Skin of body (tissue), 2 donors: ENCODE data around the gene TSC22D2. TPM values are rescaled to one million over a fixed set of nuclear protein-coding genes. Genes with fewer than 3 reads are reported as not detected.
"Not testable (repeated sequence)": the region's sequence is repeated elsewhere in the genome, so short reads cannot be mapped to it uniquely, and the experiment has no call there.

Source experiments
- DNase-seq: peaks from one replicate; lab custom pipeline; 2025; lab: John Stamatoyannopoulos, UW
- total RNA-seq: library from RNA; depleted of rRNA; stranded (reverse); fragments of >200 nt; gene quantifications from one replicate; pipeline ENCODE4 v1.2.3, GENCODE V29; 2014

The TSC22D2 gene
- total RNA-seq, 1 donor from 2014 or later = 28.0 TPM

DNA sequence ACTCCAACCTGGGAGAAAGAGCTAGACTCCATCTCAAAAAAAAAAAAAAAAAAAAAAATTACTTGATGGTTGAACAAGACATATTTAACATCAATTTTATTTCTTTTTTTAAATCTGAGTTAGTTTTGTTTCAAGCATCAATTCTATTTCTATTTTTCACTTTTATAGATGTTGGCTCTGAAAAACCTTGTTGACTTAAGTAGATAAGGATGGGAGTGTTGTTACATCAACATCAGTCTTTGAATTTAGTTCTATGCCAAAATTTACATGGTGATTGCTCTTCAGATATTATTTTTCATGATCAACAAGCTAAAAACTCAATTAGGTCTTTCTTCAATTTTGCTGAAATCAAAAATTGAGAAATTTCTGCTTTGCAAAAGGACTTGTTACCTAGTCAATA is 71.3 kb downstream of the TSC22D2 start:
- no peak for DNase-seq

DNA sequence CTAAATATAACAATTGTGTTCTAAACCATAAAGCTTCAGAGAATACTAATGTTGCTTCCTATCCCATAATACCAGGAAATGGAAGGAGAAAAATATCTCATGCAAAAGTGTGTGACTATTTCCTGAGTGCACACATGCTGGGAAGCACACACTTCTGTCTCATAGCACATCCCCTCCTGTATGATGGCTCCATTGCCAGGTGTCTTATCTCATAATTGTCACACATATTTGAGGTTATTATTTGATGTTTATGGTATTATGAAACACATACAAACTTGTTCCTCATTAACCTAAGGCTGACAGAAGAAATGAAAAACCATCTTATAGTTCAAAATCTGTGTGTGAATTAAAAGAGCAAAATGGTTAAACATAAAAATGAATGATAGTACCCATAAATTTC is 72.8 kb downstream of the TSC22D2 start:
- DNase-seq = no peak

- no peak for DNase-seq
Observed at GRCh38 chr3:150483226-150483625, 75.1 kb downstream of the TSC22D2 start.

GRCh38 chr3:150484410-150484809 is 76.3 kb downstream of the TSC22D2 start:
- DNase-seq = no peak

DNA sequence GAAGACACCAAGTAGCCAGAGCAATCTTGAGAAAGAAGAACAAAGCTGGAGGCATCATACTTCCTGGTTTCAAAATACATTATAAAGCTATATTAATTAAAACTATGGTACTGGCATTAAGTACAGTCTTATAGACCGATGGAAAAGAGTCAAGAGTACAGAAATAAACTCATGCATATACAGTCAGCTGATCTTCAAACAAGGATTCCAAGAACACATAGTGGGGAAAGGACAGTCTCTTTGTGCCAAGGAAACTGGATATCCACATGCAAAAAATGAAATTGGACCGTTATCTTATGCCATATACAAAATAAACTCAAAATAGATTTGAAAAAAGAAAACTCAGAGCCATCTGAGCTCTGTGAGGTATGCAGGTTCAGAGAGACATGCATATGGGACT is 80.8 kb downstream of the TSC22D2 start:
- no peak for DNase-seq

- DNase-seq = no peak
Observed at GRCh38 chr3:150490277-150490986, 82.3 kb downstream of the TSC22D2 start.

- DNase-seq = no peak
Observed at GRCh38 chr3:150494411-150494977, 86.4 kb downstream of the TSC22D2 start.

GRCh38 chr3:150495149-150495548 is 87.1 kb downstream of the TSC22D2 start:
- no peak for DNase-seq

GRCh38 chr3:150495563-150496168 is 87.6 kb downstream of the TSC22D2 start:
- DNase-seq = peak; percentile 69

GRCh38 chr3:150497956-150498355 is 89.9 kb downstream of the TSC22D2 start:
- DNase-seq = no peak

DNA sequence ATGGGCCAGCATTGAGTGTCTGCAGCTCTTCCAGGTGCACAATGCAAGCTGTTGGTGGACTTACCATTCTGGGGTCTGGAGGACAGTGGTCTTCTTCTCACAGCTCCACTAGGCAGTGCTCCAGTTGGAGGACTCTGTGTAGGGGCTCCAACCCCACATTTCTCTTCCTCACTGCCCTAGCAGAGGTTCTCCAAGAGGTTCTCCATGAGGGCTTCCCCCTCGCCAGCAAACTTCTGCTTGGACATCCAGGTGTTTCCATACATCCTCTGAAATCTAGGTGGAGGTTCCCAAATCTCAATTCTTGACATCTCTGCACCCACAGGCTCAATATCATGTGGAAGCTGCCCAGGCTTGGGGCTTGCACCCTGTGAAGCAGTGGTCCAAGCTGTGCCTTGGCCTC is 92.9 kb downstream of the TSC22D2 start:
- not testable (repeated sequence) for DNase-seq

- DNase-seq = no peak
Observed at GRCh38 chr3:150503402-150504099, 95.5 kb downstream of the TSC22D2 start.

DNA sequence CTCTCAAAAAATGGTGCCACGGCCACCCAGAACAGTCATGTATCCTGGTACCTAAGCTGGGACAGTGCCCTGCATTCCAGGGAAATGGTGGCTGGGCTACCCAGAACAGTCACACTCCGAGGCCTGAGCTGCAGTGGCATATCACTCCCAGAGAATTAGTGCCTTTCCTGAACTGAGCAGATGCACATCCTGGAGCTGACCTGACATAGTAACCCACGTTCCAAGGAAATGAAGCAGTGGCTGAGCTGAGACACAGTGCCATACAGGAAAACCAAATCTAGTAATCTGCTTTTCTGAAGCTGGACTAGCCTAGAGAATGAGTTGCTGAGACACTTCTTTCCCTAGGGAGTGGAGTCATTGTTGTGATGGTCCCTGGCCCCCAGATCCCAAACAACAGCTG is 96.4 kb downstream of the TSC22D2 start:
- DNase-seq = no peak

DNA sequence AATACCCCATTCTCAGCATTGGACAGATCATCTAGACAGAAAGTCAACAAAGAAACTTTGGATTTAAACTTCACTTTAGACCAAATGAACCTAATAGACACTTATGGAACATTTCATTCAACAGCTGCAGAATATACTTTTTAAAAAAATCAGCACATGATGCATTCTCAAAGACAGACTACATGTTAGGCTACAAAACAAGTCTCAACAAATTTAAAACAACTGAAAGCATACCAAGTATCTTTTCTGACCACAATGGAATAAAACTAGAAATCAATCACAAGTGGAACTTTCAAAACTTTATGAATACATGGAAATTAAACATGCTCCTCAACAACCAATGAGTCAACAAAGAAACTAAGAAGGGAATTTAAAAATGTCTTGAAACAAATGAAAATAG is 100.3 kb downstream of the TSC22D2 start:
- no peak for DNase-seq

DNA sequence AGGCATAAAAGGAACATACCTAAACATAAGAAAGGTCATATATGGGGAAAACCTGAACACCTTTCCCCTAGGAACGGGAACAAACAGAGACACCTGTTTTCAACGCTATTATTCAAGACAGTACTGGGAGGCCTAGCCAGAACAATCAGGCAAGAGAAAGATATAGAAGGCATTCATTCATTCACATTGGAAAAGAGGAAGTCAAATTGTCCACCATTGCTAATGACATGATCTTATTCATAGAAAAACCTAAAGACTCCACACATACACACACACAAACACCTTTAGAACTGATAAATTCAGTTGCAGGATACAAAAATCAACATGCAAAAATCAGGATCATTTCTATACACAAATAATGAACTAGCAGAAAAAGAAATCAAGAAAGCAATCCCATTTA is 101.7 kb downstream of the TSC22D2 start:
- no peak for DNase-seq

- no peak for DNase-seq
Observed at GRCh38 chr3:150511122-150511821, 103.2 kb downstream of the TSC22D2 start.

DNA sequence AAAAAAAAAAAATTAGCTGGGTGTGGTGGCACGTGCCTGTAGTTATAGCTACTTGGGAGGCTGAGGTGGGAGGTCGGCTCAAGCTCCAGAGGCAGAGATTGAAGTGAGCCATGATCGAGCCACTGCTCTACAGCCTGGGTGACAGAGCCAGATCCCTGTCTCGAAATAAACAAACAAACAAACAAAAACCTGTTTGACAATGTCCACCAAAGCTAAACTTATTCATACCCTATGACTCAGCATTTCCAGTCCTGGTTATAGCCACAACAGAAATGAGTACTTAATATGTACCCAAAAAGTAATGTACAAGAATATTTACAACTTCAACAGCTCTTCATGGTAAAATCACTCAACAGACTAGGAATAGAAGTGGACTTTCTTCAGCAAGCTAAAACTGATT is 107.1 kb downstream of the TSC22D2 start:
- DNase-seq = no peak
